B cell (primary cell): ENCODE results near the gene RHBDL1. TPM values are rescaled to one million over a fixed set of nuclear protein-coding genes. Genes with fewer than 3 reads are reported as not detected.

Experiments used
- ATAC-seq: fragments of 200-7000 bp; cut with Tn5 transposase; one replicate; pipeline ENCODE4 v1.10.0; 2021; ENCODE audit warnings: low read depth, mild to moderate bottlenecking, moderate number of reproducible peaks, moderate library complexity
- CTCF ChIA-PET: fragments of 350-600 bp; sonication (Branson Sonifier 250); formaldehyde crosslinking; loops from one replicate; lab custom pipeline; 2021; ENCODE audit warnings: antibody characterized with exemption, inconsistent platforms; lab: Charles Lee
- POLR2A ChIA-PET: fragments of 350-600 bp; sonication (Branson Sonifier 250); formaldehyde crosslinking; loops from one replicate; lab custom pipeline; 2021; ENCODE audit warnings: antibody characterized with exemption; lab: Charles Lee
- DNase-seq: peaks from one replicate; pipeline ENCODE4 v3.0.0; 2013
- H2AFZ ChIP-seq: 2 replicates; pipeline ENCODE4 v1.6.1; 2012; ENCODE audit warnings: mild to moderate bottlenecking, low read depth, low read length; ENCODE audit not compliant: insufficient read depth, poor library complexity, severe bottlenecking
- H3K27ac ChIP-seq, 2 donors: 1 replicate in 1 of 2; 2 replicates in 1 of 2; pipeline ENCODE4 v1.5.1; 2012 to 2013; ENCODE audit warnings: low read length in 2 of 2, mild to moderate bottlenecking in 2 of 2, moderate library complexity in 1 of 2
- H3K27me3 ChIP-seq, 4 experiments: fragments of 200-600 bp in 1 of 4; sonication (generic) in 1 of 4; replicated peaks in 1 of 4; 1 replicate in 2 of 4; 2 replicates in 2 of 4; pipeline versions ENCODE4 v1.6.1 to v1.7.0; 2013 to 2016; ENCODE audit warnings: low read length in 3 of 4, mild to moderate bottlenecking in 2 of 4, mixed read lengths in 1 of 4, moderate library complexity in 1 of 4; ENCODE audit not compliant: insufficient read depth in 4 of 4, control insufficient read depth in 3 of 4; ENCODE audit errors: control extremely low read depth in 1 of 4
- H3K36me3 ChIP-seq, 2 experiments: replicated peaks in 1 of 2; 1 replicate in 1 of 2; 2 replicates in 1 of 2; pipeline versions ENCODE4 v1.6.1 to v1.7.1; 2013; ENCODE audit warnings: low read length in 1 of 2; ENCODE audit not compliant: insufficient read depth in 2 of 2, control insufficient read depth in 1 of 2; ENCODE audit errors: control extremely low read depth in 1 of 2, extremely low read depth in 1 of 2
- H3K4me1 ChIP-seq, 2 donors: fragments of 200-600 bp in 1 of 2; sonication (generic) in 1 of 2; 1 replicate in 1 of 2; 2 replicates in 1 of 2; pipeline versions ENCODE4 v1.5.1 to v1.6.1; 2013 to 2017; ENCODE audit warnings: low read length in 2 of 2; ENCODE audit not compliant: control insufficient read depth in 2 of 2, insufficient read depth in 2 of 2
- H3K4me2 ChIP-seq: replicated peaks from 2 replicates; pipeline ENCODE3; 2012; ENCODE audit warnings: mild to moderate bottlenecking, low read depth, low read length; ENCODE audit not compliant: poor library complexity, severe bottlenecking
- H3K4me3 ChIP-seq, 5 experiments: fragments of 200-600 bp in 1 of 5; sonication (generic) in 1 of 5; 1 replicate in 3 of 5; 2 replicates in 2 of 5; pipeline versions ENCODE4 v1.5.1 to v1.7.0; 2011 to 2016; ENCODE audit warnings: low read length in 4 of 5, mild to moderate bottlenecking in 4 of 5, low read depth in 2 of 5, control low read depth in 1 of 5, moderate library complexity in 1 of 5; ENCODE audit not compliant: insufficient read depth in 1 of 5; ENCODE audit errors: control extremely low read depth in 1 of 5, extremely low read depth in 1 of 5
- H3K79me2 ChIP-seq: fragments of 200-600 bp; sonication (generic); one replicate; pipeline ENCODE4 v1.6.0; 2016; ENCODE audit warnings: low read length; ENCODE audit not compliant: control insufficient read depth, insufficient read depth
- H3K9ac ChIP-seq: fragments of 200-600 bp; sonication (generic); 2 replicates; pipeline ENCODE4 v1.6.1; 2017; ENCODE audit warnings: mild to moderate bottlenecking, low read length, moderate library complexity
- H3K9me3 ChIP-seq, 3 donors: one replicate each; pipeline versions ENCODE4 v1.6.1 to v1.7.1; 2013; ENCODE audit warnings: low read length in 2 of 3; ENCODE audit not compliant: control insufficient read depth in 2 of 3, insufficient read depth in 1 of 3; ENCODE audit errors: control extremely low read depth in 1 of 3
- H4K20me1 ChIP-seq: 2 replicates; pipeline ENCODE4 v1.6.0; 2012; ENCODE audit warnings: mild to moderate bottlenecking, low read length; ENCODE audit not compliant: insufficient read depth, control insufficient read depth, poor library complexity, severe bottlenecking
- H3K27ac Mint-ChIP-seq: one replicate; pipeline ENCODE4 v1.8.0; 2021; ENCODE audit warnings: mixed read lengths
- H3K27me3 Mint-ChIP-seq: one replicate; pipeline ENCODE4 v1.8.0; 2021; ENCODE audit warnings: mixed read lengths
- H3K4me1 Mint-ChIP-seq: one replicate; pipeline ENCODE4 v1.8.0; 2021; ENCODE audit warnings: mixed read lengths
- H3K4me3 Mint-ChIP-seq: one replicate; pipeline ENCODE4 v1.8.0; 2021; ENCODE audit warnings: mixed read lengths
- H3K9me3 Mint-ChIP-seq: one replicate; pipeline ENCODE4 v1.8.0; 2022; ENCODE audit warnings: mixed read lengths; ENCODE audit not compliant: insufficient read depth
- CTCF ChIP-seq: fragments of 200-600 bp; IDR thresholded peaks from one replicate; pipeline ENCODE4 v1.8.0; 2022; ENCODE audit warnings: antibody characterized with exemption, mild to moderate bottlenecking
- EZH2 ChIP-seq: IDR thresholded peaks from 2 replicates; pipeline ENCODE4 v1.6.1; 2012; ENCODE audit warnings: borderline replicate concordance, low read depth, mild to moderate bottlenecking, moderate library complexity, low read length; ENCODE audit not compliant: insufficient read depth, poor library complexity, severe bottlenecking
- WGBS: methylation state at CpG from one replicate; pipeline ENCODE4 v1.1.5; 2013; ENCODE audit warnings: missing lambda C conversion rate; ENCODE audit not compliant: insufficient coverage; 5-methylcytosine and 5-hydroxymethylcytosine counted together
- intact Hi-C: fragments of 100-400 bp; cut with micrococcal nuclease; formaldehyde crosslinking; loops from one replicate; pipeline ENCODE4 v1.10.0; 2022
- polyA plus RNA-seq: library from polyadenylated mRNA; depleted of rRNA; stranded (reverse); fragments of >200 nt; gene quantifications from 2 replicates; pipeline ENCODE4 v1.2.3, GENCODE V29; 2012
- total RNA-seq, 2 donors: library from RNA; stranded (reverse); fragments of 120-200 nt in 1 of 2; gene quantifications; 1 replicate in 1 of 2; 2 replicates in 1 of 2; pipeline versions ENCODE4 v1.2.3 to v1.2.4, GENCODE V29; 2013 to 2022

Gene RHBDL1
- total and polyA plus RNA-seq, 2 donors (not counting 1 experiment from before 2014, with no cell fraction given) = 0.76 to 1.6 TPM

GRCh38 chr16:683396-684070, 8.1 kb downstream of the RHBDL1 start:
- peak overlapping the region; percentile 73 for H2AFZ ChIP-seq
- H3K4me2 ChIP-seq = peak overlapping the region; percentile 97
- H3K4me1 ChIP-seq = peaks cover 28 to 49% of the 10 kb centered on the region in 2 donors
- H3K9me3 ChIP-seq = no peaks in the 10 kb centered on the region
- H4K20me1 ChIP-seq = peaks cover 31% of the 10 kb centered on the region
- peak overlapping the region in 4 of 5 experiments; percentile 29 to 72 (median 63) for H3K4me3 ChIP-seq
- H3K36me3 ChIP-seq = peaks cover 0 to 27% of the 10 kb centered on the region in 2 experiments
- H3K27me3 ChIP-seq = no peaks in the 10 kb centered on the region
- Mint-ChIP-seq H3K9me3 (no peaks in the 10 kb centered on the region), H3K4me3 (peak overlapping the region; percentile 80), H3K27ac (peak overlapping the region; percentile 46), H3K27me3 (no peaks in the 10 kb centered on the region), H3K4me1 (peaks cover 32% of the 10 kb centered on the region)
- H3K27ac ChIP-seq = peak overlapping the region in 1 of 2 donors; percentile 89
- POLR2A ChIA-PET = interaction anchor here (0.6 to 1.4 kb wide), 3 partner anchors 16 to 37 kb away, joined by 3 to 4 read pairs (median 3); partner anchors contain the start of genes ANTKMT and RHOT2
- DNase-seq (no peak), ATAC-seq (no peak)
- intact Hi-C loops = loop anchor here (1.0 to 5.0 kb wide), 6 partner anchors 15 to 57 kb away; partner anchors contain the start of genes ANTKMT, CIAO3, MCRIP2 and RHOT2
- CTCF ChIA-PET = interaction anchor here (0.8 to 0.9 kb wide), 2 partner anchors 20 to 37 kb away, joined by 3 read pairs; partner anchors contain the start of gene ANTKMT
- TF ChIP-seq EZH2 = no peak
- TF ChIP-seq CTCF = no peak
- peaks cover 37% of the 10 kb centered on the region for H3K79me2 ChIP-seq
- WGBS = 26% methylated on average over 56 of the region's 57 CpGs
- H3K9ac ChIP-seq = peak overlapping the region; percentile 73
